ENCODE data around the gene KRTAP10-1. TPM values are rescaled to one million over a fixed set of nuclear protein-coding genes. Genes with fewer than 3 reads are reported as not detected.

Gene KRTAP10-1
- total RNA-seq, 4 donors from 2014 or later = not detected

DNA sequence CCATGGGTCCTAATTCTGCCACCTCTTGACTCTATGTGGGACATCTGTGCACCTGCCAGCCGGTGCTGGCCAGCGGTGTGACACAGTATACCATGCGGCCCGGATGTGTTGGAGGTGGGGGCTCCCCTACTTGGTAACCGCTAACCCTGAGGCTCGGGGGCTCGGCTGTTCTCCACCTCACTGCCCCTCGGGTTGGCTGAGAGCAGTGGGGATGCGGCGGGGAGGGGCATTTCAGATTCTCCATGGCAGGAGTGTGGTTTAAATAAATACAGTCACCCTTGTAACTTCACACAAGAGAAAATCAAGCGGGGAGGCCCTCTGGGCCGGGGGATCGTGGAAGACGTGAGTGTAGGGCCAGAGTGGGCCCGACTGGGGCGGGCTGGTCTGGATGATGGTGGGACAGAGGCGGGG lies 11.0 kb downstream of the KRTAP10-1 start:
- TF ChIP-seq EP300 (IDR thresholded peaks at IDR 0.05) (no peak), POLR2A (IDR thresholded peaks at IDR 0.05; ENCODE audit: low read depth) (no peak), POLR2AphosphoS5 (IDR thresholded peaks at IDR 0.05) (no peak)
- TF ChIP-seq, protein P1, sequence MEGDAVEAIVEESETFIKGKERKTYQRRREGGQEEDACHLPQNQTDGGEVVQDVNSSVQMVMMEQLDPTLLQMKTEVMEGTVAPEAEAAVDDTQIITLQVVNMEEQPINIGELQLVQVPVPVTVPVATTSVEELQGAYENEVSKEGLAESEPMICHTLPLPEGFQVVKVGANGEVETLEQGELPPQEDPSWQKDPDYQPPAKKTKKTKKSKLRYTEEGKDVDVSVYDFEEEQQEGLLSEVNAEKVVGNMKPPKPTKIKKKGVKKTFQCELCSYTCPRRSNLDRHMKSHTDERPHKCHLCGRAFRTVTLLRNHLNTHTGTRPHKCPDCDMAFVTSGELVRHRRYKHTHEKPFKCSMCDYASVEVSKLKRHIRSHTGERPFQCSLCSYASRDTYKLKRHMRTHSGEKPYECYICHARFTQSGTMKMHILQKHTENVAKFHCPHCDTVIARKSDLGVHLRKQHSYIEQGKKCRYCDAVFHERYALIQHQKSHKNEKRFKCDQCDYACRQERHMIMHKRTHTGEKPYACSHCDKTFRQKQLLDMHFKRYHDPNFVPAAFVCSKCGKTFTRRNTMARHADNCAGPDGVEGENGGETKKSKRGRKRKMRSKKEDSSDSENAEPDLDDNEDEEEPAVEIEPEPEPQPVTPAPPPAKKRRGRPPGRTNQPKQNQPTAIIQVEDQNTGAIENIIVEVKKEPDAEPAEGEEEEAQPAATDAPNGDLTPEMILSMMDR (IDR thresholded peaks at IDR 0.05) = no peak
- no peak overlapping the region for H3K4me3 ChIP-seq
- no peak for DNase-seq (ENCODE audit: extremely low spot score)
- no peak overlapping the region for H3K27ac ChIP-seq (replicated peaks in 1 of 4)
- H3K9me3 ChIP-seq = no peaks in the 10 kb centered on the region
- intact Hi-C loops (cut with DNase I) = no loop called here
- WGBS = 90% methylated on average over 17 of the region's 17 CpGs
- H3K4me1 ChIP-seq = no peaks in the 10 kb centered on the region
- H3K27me3 ChIP-seq = peaks cover 0 to 51% (median 0%) of the 10 kb centered on the region in 4 donors
- H3K36me3 ChIP-seq = no peaks in the 10 kb centered on the region

DNA sequence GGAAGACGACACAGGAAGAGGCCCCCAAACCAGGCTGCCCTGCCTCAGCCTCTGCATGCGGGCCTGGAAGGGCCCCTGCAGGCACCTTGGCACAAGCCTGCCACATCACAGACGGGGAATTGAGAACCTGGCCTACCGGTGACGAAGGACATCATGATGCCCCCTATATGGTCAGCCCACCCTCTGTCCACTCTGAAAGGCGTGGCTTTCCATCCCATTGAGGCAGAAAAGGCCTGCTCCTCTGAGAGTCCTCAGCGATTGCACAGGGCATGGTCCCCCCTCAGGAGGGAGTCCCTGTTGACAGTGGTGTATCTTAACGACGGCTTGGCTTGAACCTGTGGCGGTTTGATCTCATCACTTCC lies 11.4 kb downstream of the KRTAP10-1 start:
- TF ChIP-seq, protein P1 (IDR thresholded peaks at IDR 0.05) = no peak
- no peak for TF ChIP-seq EP300 (IDR thresholded peaks at IDR 0.05)
- no peak for TF ChIP-seq POLR2A (IDR thresholded peaks at IDR 0.05; ENCODE audit: low read depth)
- no peak for TF ChIP-seq POLR2AphosphoS5 (IDR thresholded peaks at IDR 0.05)
- Histone ChIP-seq H3K36me3 (no peaks in the 10 kb centered on the region), H3K27ac (replicated peaks in 1 of 4) (no peak overlapping the region), H3K9me3 (no peaks in the 10 kb centered on the region), H3K27me3 (peaks cover 0 to 48% (median 0%) of the 10 kb centered on the region in 4 donors), H3K4me3 (no peak overlapping the region), H3K4me1 (no peaks in the 10 kb centered on the region)
- no CpG with 5 or more reads among the region's 10 CpGs for WGBS
- DNase-seq (ENCODE audit: extremely low spot score) = no peak
- intact Hi-C loops (cut with DNase I) = no loop called here

DNA sequence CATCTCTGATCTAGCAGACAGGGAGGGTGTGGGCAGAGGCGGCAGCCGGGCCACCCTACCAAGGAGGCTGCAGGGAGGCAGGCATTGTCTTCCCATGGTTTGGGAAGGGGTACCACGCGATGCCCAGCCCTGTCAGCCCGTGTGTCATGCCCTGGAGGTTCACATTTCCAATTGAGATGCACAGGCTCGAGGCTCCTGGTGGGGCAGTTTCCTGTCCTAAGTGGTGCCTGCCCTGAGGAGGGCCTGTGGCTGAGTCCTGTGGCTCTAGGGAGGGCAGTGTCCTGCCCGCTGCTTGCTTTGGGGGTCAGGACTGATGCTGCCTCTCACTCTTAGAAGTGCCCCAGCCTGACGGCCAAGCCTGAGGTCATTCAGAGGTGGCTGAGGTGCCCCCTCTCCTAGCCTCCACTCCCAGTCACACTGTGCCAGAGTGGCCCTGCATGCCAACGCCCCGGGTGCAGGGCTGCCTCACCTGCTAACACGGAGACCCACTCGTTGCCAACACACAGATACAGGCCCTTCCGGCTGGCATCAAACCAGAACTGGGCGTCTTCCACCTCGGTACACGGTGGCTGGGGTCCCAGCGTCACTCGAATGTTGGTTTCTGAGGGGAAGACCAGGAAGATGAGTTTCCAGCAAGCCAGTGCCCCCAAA lies 11.9 kb downstream of the KRTAP10-1 start:
- Histone ChIP-seq H3K36me3 (no peaks in the 10 kb centered on the region), H3K4me3 (no peak overlapping the region)

DNA sequence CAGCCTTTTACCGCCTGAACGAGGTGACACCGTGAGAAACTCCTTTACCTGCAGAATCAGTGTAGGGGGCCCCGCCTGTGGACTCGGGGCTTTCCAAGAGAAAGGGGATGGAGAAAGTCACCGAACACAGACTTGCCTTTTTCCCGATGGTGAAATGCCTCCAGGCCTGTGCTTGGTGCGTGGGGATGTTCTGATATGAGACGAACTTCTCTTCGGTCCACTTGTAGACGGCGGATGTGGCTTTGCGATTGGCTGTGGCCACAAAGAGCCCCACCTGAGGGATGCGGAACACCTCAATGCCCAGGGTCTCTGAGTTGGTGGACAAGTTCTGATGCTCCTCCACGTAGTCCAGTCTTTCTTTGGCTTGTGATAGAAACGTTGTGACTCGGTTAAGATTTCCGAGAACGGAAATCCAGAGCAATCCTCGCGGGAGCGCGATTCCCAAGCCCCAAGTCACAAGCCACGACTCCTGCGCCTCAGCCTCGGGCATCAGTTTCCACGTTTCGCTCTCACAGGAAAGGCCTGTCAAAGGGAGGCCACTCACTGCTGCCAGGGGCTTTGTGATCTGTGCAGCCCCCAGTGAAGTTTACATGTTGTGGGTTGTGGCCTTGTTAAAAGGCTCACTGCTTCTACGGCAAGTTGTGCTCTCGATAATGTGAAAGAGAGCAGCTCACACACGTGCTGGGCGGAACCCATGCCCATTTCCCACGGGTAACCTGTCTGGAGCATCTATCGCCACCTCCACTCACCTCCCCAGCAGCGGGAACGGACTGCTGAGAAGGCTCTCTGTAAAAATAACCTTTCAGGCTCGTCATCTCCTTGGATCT lies 12.6 kb downstream of the KRTAP10-1 start:
- H3K27ac ChIP-seq (replicated peaks in 1 of 4) = no peak overlapping the region
- peaks cover 0 to 42% (median 0%) of the 10 kb centered on the region in 4 donors for H3K27me3 ChIP-seq
- H3K4me1 ChIP-seq = no peaks in the 10 kb centered on the region
- H3K4me3 ChIP-seq = no peak overlapping the region
- no peaks in the 10 kb centered on the region for H3K36me3 ChIP-seq
- no peaks in the 10 kb centered on the region for H3K9me3 ChIP-seq
- intact Hi-C loops (cut with DNase I) = no loop called here
- 90% methylated on average over 32 of the region's 37 CpGs for WGBS
- DNase-seq (ENCODE audit: extremely low spot score) = no peak
- TF ChIP-seq POLR2A (IDR thresholded peaks at IDR 0.05; ENCODE audit: low read depth) = no peak
- no peak for TF ChIP-seq EP300 (IDR thresholded peaks at IDR 0.05)
- no peak for TF ChIP-seq POLR2AphosphoS5 (IDR thresholded peaks at IDR 0.05)
- TF ChIP-seq, protein P1 (IDR thresholded peaks at IDR 0.05) = no peak

More for the DNA sequence above, 11.9 kb downstream of the KRTAP10-1 start:
- TF ChIP-seq EP300 (IDR thresholded peaks at IDR 0.05) (no peak), POLR2A (IDR thresholded peaks at IDR 0.05; ENCODE audit: low read depth) (no peak), POLR2AphosphoS5 (IDR thresholded peaks at IDR 0.05) (no peak)
- TF ChIP-seq, protein P1 (IDR thresholded peaks at IDR 0.05) = no peak
- Histone ChIP-seq H3K9me3 (no peaks in the 10 kb centered on the region), H3K4me1 (no peaks in the 10 kb centered on the region), H3K27me3 (peaks cover 0 to 43% (median 0%) of the 10 kb centered on the region in 4 donors), H3K27ac (replicated peaks in 1 of 4) (no peak overlapping the region)
- WGBS = 86% methylated on average over 14 of the region's 18 CpGs
- intact Hi-C loops (cut with DNase I) = no loop called here
- DNase-seq (ENCODE audit: extremely low spot score) = no peak
